GM21515 (cell line): ENCODE results near the gene NUTM2B.
"Not testable (repeated sequence)": the region's sequence is repeated elsewhere in the genome, so short reads cannot be mapped to it uniquely, and the experiment has no call there.

Experiments used
- ATAC-seq: cut with Tn5 transposase; IDR thresholded peaks from one replicate; pipeline ENCODE4 v1.9.1; 2021; ENCODE audit not compliant: unreplicated experiment

The NUTM2B gene, protein sequence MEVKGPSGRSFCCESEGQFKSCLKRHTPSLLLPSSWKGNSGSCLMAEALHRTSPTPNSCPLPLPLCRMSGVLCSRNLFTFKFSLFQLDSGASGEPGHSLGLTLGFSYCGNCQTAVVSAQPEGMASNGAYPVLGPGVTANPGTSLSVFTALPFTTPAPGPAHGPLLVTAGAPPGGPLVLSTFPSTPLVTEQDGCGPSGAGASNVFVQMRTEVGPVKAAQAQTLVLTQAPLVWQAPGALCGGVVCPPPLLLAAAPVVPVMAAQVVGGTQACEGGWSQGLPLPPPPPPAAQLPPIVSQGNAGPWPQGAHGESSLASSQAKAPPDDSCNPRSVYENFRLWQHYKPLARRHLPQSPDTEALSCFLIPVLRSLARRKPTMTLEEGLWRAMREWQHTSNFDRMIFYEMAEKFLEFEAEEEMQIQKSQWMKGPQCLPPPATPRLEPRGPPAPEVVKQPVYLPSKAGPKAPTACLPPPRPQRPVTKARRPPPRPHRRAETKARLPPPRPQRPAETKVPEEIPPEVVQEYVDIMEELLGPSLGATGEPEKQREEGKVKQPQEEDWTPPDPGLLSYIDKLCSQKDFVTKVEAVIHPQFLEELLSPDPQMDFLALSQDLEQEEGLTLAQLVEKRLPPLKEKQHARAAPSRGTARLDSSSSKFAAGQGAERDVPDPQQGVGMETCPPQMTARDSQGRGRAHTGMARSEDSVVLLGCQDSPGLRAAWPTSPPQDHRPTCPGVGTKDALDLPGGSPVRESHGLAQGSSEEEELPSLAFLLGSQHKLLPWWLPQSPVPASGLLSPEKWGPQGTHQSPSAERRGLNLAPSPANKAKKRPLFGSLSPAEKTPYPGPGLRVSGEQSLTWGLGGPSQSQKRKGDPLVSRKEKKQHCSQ

DNA sequence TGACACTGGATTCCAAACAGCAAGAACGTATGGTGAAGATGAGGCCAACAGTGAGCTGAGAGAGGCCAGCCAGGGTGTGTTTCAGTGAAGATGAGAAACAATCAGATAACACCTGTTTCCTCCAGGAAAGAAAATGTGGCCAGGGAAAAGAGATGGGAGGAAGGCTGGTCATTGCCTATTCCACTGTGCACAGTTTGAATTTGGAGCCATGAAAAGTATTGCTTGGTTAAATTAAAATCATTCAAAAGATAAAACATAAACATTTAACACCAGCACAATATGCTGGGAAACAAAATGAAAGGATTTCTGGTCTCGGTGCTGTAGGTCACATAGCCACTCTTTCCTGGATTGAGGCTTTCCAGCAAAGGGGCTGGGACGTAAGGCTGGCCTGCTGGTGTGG lies at the start of gene NUTM2B:
Gene NUTM2B (plus strand): TSS at position 301 of the 400 bp plus-strand sequence. CDS start 383 bp downstream, outside the sequence.
- not testable (repeated sequence) for ATAC-seq

DNA sequence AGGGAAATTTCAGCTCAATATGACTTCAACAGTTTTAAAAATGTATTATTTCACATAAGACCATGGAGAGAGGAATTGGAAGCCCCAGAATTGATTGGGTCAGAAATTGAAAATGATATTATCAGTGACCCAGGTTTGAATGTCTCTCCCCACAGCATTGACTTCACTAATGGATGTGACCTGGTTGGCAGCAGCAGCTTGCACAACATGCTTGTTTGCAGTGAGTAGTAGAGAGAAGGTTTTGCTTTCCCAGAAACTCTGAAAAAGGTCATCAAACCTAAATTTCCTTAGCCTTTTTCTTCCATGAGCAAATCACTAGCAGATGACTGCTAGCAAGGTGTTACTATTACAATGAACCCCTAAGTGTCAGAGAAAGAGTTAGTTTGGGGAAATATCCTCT lies 39.7 kb upstream of the NUTM2B start:
- not testable (repeated sequence) for ATAC-seq

DNA sequence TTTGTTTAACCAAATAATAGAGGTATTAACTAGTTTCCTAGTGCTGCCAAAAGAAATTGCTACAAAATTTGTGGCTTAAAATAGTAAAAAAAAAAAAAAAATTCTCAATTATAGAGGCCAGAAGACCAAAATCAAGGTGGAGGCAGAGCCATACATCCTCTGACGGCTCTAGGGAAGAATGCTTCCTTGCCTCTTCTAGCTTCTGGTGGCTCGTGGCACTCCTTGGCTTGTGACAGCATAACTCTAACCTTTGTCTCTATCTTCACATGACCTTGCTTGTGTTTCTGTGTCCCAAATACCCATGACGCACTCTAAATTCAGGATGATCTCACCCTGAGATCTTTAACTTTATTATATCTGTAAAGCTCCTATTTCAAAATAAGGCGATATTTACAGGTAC lies 38.3 kb upstream of the NUTM2B start:
- not testable (repeated sequence) for ATAC-seq

DNA sequence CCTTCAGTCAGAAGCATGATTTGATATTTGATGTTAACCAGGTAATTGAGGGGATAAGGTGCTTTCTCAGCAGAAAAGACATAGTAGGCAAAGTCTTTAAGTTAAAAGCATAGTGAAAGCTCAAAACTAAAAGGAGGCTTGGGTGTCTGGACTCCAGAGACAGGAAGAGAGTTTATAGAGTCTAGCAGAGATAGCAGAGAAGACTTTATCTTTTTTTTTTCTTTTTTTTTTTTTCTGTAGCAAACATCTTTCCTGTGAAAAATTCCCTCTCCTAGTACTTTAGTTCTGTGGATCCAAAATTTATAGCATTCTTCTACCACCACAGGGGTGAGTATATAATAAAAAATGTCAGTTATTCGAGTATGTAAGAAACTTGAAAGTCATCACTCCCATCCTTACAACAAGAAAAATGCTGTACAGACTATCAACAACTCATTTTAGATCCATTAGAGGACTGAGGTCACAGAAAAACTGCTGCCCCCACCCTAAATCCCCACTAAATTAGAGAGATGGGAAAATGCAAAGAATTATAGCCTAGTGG lies 33.7 kb upstream of the NUTM2B start:
- not testable (repeated sequence) for ATAC-seq

DNA sequence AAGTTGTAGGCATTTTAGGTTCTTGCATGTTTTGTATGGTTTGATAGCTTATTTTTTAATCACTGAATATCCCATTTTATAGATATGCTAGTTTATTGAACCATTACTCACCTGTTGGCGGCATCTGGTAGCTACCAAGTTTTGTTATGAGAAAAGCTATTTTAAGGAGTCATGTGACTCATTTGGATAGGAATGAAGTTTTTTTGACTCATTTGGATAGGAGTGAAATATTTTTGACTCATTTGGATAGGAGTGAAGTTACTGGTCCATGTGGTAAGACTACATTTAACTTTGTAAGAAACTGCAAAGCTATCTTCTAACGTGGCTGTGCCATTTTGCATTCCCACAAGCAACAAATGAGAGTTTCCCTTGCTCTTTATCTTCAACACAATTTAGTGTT lies 28.1 kb upstream of the NUTM2B start:
- not testable (repeated sequence) for ATAC-seq

DNA sequence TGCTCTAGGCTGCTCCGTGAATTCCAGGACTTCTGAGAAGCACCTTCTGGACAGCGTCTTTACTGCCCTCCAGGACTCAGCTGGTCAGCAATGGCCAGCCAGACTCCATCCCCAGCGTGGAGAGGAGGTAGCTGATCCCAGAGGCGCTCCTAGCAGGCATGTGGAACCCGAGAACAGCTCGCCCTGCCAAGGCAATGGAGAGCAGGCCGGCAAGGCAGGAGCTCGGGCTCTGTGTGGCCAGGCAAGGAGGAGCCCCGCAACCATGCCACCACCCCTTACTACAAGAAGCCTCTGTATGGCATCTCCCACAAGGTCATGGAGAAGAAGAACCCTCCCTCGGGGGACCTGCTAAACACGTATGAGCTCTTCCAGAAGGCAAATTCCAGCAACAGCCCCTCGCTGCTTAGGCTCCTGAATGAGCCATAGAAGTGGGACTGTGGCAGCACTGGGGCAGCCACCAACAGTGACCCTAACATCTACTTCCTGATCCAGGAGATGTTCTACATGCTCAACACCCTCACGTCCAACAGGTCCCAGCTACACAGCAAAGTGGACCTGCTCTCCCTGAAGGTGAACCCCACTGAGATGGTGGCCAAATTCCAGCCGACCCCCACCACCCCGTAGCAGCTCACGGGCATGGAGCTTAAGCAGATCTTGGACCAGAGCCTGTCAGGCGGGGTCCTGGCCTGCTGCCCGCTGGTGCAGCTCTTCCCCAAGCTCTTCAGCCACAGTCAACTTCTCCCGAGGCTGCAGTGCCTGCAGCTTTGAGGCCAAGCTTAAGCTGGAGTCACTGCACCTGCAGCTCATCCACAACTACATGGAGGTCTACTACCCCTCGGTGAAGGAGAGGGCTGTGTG lies 19.8 kb upstream of the NUTM2B start:
- ATAC-seq: not testable (repeated sequence)

DNA sequence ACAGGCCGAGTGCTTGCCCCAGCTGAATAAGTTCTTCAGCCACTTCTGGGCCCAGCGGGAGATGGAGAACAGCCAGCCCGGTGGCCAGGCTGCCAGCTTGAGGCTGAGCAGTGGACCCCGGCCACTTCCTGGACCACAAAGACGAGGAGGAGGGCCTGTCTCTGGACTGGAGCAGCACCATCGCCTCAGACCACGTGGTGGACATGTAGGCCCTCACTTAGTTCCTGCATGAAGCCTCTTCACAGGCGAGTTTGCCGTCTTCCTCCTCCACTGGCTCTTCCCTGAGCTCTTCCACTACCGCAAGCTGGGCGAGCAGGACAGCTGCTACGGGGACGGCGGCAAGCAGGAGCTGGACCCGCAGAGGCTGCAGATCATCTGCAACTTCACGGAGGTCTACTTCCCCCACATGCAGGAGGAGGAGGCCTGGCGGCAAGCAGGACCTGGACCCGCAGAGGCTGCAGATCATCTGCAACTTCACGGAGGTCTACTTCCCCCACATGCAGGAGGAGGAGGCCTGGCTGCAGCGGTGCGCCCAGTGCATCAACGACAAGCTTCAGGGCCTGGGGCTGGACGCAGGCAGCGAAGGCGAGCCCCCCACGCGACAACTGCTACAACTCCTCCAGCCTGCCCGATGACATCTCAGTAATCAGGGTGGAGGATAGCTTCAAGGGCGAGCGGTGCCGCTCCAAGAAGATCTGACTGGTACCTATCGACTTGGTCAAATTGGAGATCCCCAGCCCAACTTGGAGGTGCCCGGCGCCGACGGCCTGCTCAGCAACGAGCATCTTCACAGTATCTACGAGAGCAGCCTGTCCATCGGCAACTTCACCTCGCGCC lies 18.9 kb upstream of the NUTM2B start:
- not testable (repeated sequence) for ATAC-seq

DNA sequence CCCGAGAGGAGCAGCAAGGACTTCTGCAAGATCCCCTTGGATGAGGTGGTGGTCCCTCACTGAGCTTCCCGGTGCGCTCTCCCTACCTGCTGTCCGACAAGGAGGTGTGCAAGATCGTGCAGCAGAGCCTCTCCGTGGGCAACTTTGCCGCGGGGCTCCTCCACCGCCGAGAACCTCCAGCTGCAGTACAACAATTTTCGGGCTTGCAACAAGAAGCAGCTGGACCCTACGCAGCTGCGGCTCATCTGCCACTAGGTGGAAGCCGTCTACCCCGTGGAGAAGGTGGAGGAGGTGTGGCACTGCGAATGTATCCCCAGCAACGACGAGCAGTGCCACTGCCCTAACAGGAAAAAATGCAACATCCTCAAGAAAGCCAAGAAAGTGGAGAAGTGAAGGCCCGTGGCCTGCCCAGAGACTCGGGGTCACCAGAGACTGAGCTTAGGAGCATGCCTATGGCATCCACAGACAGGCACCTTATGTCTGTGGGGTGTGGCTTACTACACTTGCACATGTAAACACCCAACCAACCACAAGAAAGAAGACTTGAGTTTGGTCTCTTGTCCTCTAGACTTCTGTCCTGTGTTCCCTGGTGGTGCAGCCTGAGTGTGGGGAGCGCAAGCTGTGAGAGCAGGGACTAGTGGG lies 17.9 kb upstream of the NUTM2B start:
- ATAC-seq: not testable (repeated sequence)

DNA sequence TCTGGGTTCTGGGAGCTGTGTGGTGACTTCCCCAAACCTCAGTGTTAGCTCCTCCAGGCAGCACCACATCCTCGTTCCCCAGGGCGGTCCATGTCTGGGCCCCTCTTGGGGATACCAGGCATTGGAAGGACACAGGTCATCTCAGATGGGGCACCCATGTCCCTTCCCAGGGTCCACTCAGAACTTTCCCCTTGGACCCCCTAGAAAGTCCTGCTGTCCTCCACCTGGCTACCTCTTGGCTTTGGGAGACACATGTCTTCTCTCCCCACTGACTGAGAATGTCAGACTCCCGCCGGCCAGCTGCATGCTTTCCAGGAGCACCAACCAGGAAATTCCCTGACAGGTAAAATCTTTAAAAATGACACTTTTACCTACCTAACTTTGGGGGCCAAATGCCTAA lies 16.4 kb upstream of the NUTM2B start:
- not testable (repeated sequence) for ATAC-seq

DNA sequence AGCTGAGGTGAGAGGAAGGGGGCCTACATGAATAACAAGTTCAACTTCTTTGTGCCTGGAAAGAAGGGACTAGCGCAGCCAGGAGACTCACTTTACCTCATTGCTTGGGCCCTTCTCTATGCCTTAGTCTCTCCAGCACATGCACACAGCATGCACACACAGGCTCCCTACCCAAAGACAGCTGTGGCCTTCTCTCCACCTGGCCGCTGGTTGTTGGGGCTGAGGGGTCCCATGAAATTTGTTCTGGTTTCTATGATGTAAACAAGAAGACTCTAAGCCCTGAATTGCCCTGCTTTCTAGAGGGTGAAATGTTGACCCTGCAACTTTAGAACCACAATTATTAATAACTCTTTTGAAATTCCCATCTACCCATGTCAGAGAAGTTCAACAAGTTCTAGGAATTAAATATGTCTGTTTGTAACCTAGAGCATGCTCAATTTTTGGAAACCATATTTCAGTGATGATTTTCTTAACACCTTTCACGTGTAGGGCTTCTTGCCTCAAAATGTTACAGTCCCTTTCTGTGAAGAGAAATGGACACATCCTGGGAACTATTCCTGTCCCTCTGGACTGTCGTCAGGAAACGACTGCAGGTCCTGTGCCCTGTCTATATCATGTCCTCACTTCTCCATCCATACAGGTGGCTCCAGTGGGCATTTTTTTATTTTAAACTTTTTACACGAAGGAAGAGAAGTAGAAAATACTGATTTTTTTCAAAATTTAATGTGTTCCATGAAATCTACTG lies 15.4 kb upstream of the NUTM2B start:
- not testable (repeated sequence) for ATAC-seq

DNA sequence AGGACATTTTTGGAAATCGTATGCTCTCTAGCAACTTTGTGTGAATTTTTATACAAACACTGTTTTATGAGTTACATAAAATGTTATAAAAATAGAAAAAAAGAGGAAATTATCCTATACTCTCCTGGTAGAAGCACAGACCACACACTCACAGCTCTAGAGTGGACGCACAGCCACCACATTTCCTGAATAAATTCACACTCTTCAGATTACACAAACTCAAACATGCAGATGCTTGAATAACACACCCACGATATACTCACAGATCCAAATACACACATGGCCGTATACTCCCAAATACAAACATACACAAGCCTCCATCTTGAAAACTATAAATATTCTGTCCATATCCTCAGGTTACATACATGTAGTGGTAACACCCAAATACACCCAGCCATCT lies 14.2 kb upstream of the NUTM2B start:
- not testable (repeated sequence) for ATAC-seq

DNA sequence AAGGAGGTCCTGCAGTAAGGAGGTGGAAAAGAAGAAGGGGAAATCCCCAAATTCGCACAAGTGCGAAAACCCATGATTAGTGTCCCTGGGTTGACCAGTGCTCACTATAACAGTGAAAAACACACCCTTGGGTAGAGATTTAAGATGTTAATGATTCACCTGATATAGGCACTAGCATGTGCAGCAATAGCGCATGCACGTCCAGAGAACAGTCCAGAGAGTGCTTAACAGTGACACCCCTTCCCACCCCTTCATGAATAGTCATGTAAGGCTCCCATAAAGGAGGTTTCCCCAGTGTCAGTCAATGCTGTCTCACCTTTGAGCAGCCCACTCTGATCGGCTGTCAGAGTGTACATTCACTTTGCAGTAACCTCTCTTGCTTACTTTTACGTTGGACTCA lies 6.4 kb upstream of the NUTM2B start:
- not testable (repeated sequence) for ATAC-seq

DNA sequence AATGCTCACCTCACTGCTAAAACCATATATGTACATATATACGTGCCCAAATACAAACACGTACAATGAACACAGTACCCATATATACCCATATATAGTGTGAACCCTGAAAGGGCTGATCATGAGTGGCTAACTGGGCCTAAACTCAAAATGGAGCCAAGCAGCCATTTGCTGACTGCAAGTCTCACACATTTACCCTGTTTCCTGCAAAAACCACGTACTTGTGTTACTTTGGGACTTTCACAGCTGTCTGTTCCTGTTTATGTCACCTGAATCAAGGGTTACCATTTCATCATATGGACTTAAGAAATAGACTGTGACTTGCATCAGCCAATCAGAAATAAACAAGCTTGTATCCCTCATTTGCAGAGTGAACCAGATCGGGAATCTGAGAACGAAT lies 5.9 kb upstream of the NUTM2B start:
- ATAC-seq: not testable (repeated sequence)

DNA sequence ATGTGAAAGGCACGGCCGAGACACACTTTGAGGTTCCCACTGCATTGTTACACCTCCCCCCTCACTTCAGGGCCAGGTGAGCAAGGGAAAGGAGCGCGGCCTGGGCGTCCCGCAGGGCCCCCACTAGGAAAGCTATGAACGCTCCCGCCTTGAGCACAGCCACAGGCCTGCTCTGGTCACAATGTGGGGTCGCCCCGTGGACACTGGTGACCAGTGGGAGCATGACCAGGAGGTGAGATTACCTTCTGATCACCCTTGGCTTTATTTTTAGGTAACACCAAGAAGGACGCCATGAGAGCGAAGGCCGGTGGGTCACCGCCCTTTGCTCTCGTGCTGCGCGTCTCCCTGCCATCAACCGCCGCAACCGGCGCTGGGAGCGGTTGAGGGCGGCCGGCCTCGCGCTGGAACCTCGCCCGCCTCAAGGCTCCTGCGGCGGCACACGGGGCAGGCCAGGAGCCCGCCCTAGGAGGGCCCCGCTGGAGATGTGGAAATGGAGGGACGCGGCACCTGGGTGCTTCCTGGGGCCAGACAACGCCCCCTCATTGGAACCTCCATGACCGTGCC lies 2.6 kb upstream of the NUTM2B start:
- ATAC-seq: not testable (repeated sequence)

DNA sequence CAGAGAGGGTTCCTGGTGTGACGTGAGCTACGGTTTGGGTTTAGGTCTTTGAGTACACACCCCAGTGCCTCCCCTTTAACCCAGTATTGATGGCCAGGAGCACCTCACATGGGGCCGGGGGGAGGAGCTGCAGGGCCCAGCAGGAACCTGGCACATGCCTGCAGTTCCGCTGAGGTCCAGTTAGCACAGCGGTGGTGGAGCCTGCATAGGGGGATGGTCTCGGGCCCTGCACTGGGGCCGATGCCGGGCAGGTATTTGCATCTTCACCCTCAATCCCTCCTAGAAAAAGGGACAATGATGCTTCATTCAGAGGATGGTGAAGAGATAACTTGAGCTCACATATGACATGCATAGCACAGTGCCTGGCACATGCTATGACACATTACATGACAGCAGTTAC lies 4.0 kb downstream of the NUTM2B start:
- ATAC-seq: not testable (repeated sequence)

DNA sequence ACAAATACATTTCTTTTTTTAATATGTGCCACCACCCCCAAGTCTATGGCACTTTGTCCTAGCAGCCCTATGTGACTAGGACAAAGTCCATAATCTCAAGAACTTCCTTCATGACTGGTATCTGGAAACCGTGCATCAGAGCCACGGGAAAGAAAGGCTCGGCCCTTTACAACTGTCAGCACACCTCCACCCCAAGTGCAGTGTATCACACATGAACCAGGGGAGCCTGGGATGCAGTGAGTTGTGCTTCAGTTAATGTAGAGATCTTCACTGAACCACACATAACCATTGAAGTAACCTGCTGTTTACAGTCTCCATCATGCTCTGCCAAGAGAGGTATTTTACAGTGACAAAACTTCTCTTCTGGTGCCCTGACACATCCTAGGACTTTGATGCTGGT lies 11.9 kb downstream of the NUTM2B start:
- not testable (repeated sequence) for ATAC-seq

DNA sequence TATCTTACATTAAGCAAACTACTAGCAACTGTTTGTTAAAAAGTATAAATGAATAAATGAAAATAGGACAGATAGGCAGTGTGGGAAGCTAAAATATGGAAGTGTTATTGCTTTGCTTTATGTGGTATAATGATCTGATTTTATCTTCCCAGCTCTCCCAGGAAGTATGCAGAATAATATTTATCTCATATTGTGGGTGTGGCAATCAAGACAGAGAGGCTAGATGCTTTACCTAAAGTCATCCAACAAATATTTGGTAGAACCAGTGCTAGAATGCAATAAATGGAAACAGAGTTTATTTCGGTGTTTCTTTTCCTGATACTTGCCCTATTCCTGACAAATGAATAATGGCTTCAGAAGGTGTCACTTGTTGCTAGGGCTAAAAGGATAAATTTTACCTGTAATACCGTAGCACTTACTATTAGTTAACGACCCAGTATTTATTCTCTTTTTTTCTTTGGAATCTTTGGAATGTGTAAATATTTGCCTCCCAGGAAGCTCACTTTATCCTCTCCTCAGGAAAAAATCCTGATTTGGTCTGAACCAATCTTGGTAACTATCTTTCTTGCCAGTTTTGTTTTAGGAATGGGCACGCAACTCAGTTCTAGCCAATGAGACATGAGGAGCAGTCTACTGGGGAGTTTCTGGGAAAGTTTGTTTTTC lies 14.0 kb downstream of the NUTM2B start:
- not testable (repeated sequence) for ATAC-seq

DNA sequence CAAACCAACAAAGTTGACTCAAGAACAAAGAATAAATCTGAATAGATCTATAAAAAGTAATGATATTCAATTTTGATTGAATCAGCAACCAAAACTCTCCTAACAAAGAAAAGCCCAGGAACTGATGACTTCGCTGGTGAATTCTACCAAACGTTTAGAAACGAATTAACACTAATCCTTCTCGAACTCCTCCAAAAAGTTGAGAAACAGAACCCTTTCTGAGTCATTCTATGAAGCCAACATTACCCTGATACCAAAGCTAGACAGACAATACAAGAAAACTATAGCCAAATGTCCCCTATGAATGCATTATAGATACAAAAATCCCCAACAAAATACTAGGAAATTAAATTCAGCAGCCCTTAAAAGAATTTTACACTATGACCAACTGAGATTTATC lies 17.0 kb downstream of the NUTM2B start:
- ATAC-seq: not testable (repeated sequence)
